HepG2 (cell line): ENCODE data around the gene TRAPPC5. TPM values are rescaled to one million over a fixed set of nuclear protein-coding genes. Genes with fewer than 3 reads are reported as not detected.

Experiments used
- ATAC-seq: fragments of 200-7000 bp; cut with Tn5 transposase; 3 replicates; pipeline ENCODE4 v1.9.1; 2020; ENCODE audit warnings: mild to moderate bottlenecking, moderate library complexity
- BruUV-seq: library from RNA; stranded (reverse); fragments of 400-500 nt; replicated peaks from 2 replicates; lab custom pipeline; 2021; lab: Mats Ljungman, UMichigan
- CTCF ChIA-PET: fragments of 300-600 bp; formaldehyde crosslinking; extraction: SDS; loops from one replicate; lab custom pipeline; 2021; ENCODE audit warnings: low total read pairs, inconsistent platforms, low intra/inter-chr PET ratio; lab: Yijun Ruan, JAX
- POLR2A ChIA-PET: fragments of 350-600 bp; sonication (Branson Sonifier 250); formaldehyde crosslinking; loops from one replicate; lab custom pipeline; 2020; ENCODE audit warnings: antibody characterized with exemption, inconsistent platforms; lab: Yijun Ruan, JAX
- DNase-seq: peaks from one replicate; pipeline ENCODE4 v3.0.0-alpha.2; 2015; ENCODE audit warnings: low spot score
- FAIRE-seq: peaks from 3 replicates; lab custom pipeline; 2011; peaks lifted over from hg19 to GRCh38; lab: Jason Lieb, UNC
- H2AFZ ChIP-seq: one replicate; pipeline ENCODE4 v1.6.1; 2011; ENCODE audit warnings: low read length, inconsistent platforms
- H3K27ac ChIP-seq: fragments of 300-600 bp; 3 replicates; pipeline ENCODE4 v1.8.0; 2011; ENCODE audit warnings: mixed run types, mild to moderate bottlenecking, mixed read lengths, low read length, inconsistent platforms; ENCODE audit not compliant: insufficient read depth; ENCODE audit errors: extremely low read length
- H3K27me3 ChIP-seq, 2 experiments: fragments of 200-600 bp in 1 of 2; 2 replicates in 1 of 2; 3 replicates in 1 of 2; pipeline versions ENCODE4 v1.6.0 to v1.8.0; 2011; ENCODE audit warnings: low read length in 2 of 2, mild to moderate bottlenecking in 2 of 2, moderate library complexity in 2 of 2, inconsistent platforms in 1 of 2; ENCODE audit not compliant: insufficient read depth in 2 of 2, control insufficient read depth in 1 of 2
- H3K36me3 ChIP-seq, 2 experiments: fragments of 200-600 bp in 1 of 2; replicated peaks in 1 of 2; 2 replicates in 1 of 2; 3 replicates in 1 of 2; pipeline versions ENCODE4 v1.5.1 to v1.8.0; 2011; ENCODE audit warnings: low read length in 2 of 2, inconsistent platforms in 1 of 2; ENCODE audit not compliant: insufficient read depth in 2 of 2, control insufficient read depth in 1 of 2
- H3K4me1 ChIP-seq: 2 replicates; pipeline ENCODE4 v1.5.1; 2012; ENCODE audit warnings: low read length, inconsistent platforms; ENCODE audit not compliant: insufficient read depth
- H3K4me2 ChIP-seq: 2 replicates; pipeline ENCODE4 v1.6.0; 2011; ENCODE audit warnings: low read depth, low read length, inconsistent platforms
- H3K4me3 ChIP-seq, 3 experiments: fragments of 200-600 bp in 1 of 3; sonication (generic), shearing (Covaris generic) in 1 of 3; replicated peaks in 1 of 3; 2 replicates each; pipeline ENCODE4 v1.5.1; 2011 to 2016; ENCODE audit warnings: low read length in 3 of 3, inconsistent platforms in 2 of 3, low read depth in 2 of 3, mild to moderate bottlenecking in 2 of 3, control low read depth in 1 of 3, mixed read lengths in 1 of 3; ENCODE audit not compliant: insufficient read depth in 1 of 3
- H3K79me2 ChIP-seq: one replicate; pipeline ENCODE4 v1.6.1; 2011; ENCODE audit warnings: low read length, inconsistent platforms; ENCODE audit not compliant: insufficient read depth
- H3K9ac ChIP-seq: 2 replicates; pipeline ENCODE4 v1.6.0; 2011; ENCODE audit warnings: mild to moderate bottlenecking, low read depth, low read length, inconsistent platforms; ENCODE audit not compliant: insufficient read depth
- H3K9me3 ChIP-seq: 2 replicates; pipeline ENCODE4 v1.5.1; 2012; ENCODE audit warnings: mild to moderate bottlenecking, low read length
- H4K20me1 ChIP-seq: 2 replicates; pipeline ENCODE4 v1.6.0; 2011; ENCODE audit warnings: inconsistent platforms, mild to moderate bottlenecking, low read length, moderate library complexity; ENCODE audit not compliant: insufficient read depth
- FOXP1 ChIP-seq, 2 experiments: fragments of 450-650 bp in 1 of 2; IDR thresholded peaks; 2 replicates each; pipeline ENCODE4 v1.6.1; 2017 to 2018; ENCODE audit warnings: antibody characterized with exemption in 1 of 2
- FUBP1 ChIP-seq: sonication (generic); formaldehyde crosslinking; IDR thresholded peaks from 2 replicates; pipeline ENCODE4 v1.5.1; 2020; ENCODE audit warnings: missing genetic modification reagents, mild to moderate bottlenecking, borderline replicate concordance
- GATAD1 ChIP-seq: IDR thresholded peaks from 2 replicates; pipeline ENCODE4 v1.6.1; 2016; ENCODE audit warnings: missing genetic modification reagents, missing compliant biosample characterization
- IRX3 ChIP-seq: sonication (generic); formaldehyde crosslinking; IDR thresholded peaks from 2 replicates; pipeline ENCODE4 v1.8.1; 2023; ENCODE audit warnings: mild to moderate bottlenecking, low read depth, missing genetic modification reagents, borderline replicate concordance
- MED8 ChIP-seq: sonication (generic); formaldehyde crosslinking; IDR thresholded peaks from 2 replicates; pipeline ENCODE4 v1.8.1; 2023; ENCODE audit warnings: mild to moderate bottlenecking, missing genetic modification reagents; ENCODE audit not compliant: insufficient replicate concordance
- SRY ChIP-seq: sonication (generic); formaldehyde crosslinking; IDR thresholded peaks from 2 replicates; pipeline ENCODE4 v1.8.0; 2022; ENCODE audit warnings: mild to moderate bottlenecking, missing genetic modification reagents
- ZNF407 ChIP-seq: sonication (generic); formaldehyde crosslinking; IDR thresholded peaks from one replicate; pipeline ENCODE4 v1.5.1; 2020; ENCODE audit warnings: mild to moderate bottlenecking, missing genetic modification reagents; ENCODE audit errors: not compliant biosample characterization
- ZNF572 ChIP-seq: sonication (generic); formaldehyde crosslinking; IDR thresholded peaks from 2 replicates; pipeline ENCODE4 v1.5.1; 2020; ENCODE audit warnings: mild to moderate bottlenecking, missing genetic modification reagents
- ZNF687 ChIP-seq: sonication (generic); formaldehyde crosslinking; IDR thresholded peaks from 2 replicates; pipeline ENCODE4 v1.5.1; 2020; ENCODE audit warnings: mild to moderate bottlenecking, missing genetic modification reagents, moderate library complexity
- ZSCAN12 ChIP-seq: sonication (generic); formaldehyde crosslinking; IDR thresholded peaks from 2 replicates; pipeline ENCODE4 v1.9.0; 2021; ENCODE audit warnings: mild to moderate bottlenecking, missing genetic modification reagents
- WGBS: methylation state at CpG from one replicate; pipeline ENCODE4 v1.1.6; 2017; ENCODE audit warnings: low lambda C conversion rate; 5-methylcytosine and 5-hydroxymethylcytosine counted together
- in situ Hi-C: cut with HindIII; loops from 2 replicates; pipeline ENCODE4 v1.10.0; 2017; ENCODE audit warnings: low pct_unique_long_range_greater_than_20kb; ENCODE audit not compliant: extremely low pct_ligation_motif_present
- intact Hi-C: fragments of 100-400 bp; cut with micrococcal nuclease; formaldehyde crosslinking; loops from one replicate; pipeline ENCODE4 v1.10.0; 2022; ENCODE audit not compliant: unreplicated experiment
- polyA plus RNA-seq, 8 experiments: library from polyadenylated mRNA; depleted of rRNA in 3 of 8; stranded (reverse) in 7 of 8; unstranded in 1 of 8; fragments of >200 nt; fragmentation: Illumina TruSeq in 4 of 8; extraction: Trizol in 4 of 8; gene quantifications; 2 replicates each; pipeline versions ENCODE4 v1.2.1 to v1.2.3, GENCODE V29; 2011 to 2016; ENCODE audit warnings: low read depth in 4 of 8, missing spikeins in 1 of 8, mixed read lengths in 1 of 8; ENCODE audit not compliant: insufficient read depth in 1 of 8
- total RNA-seq, 5 experiments: library from RNA; depleted of rRNA; stranded (reverse); fragments of >200 nt; fragmentation: Illumina TruSeq; extraction: Trizol; gene quantifications; 2 replicates each; pipeline ENCODE4 v1.2.3, GENCODE V29; 2016; ENCODE audit warnings: low read depth in 1 of 5

Gene TRAPPC5
- total and polyA plus RNA-seq, 2 of the 13 experiments (the other 11 are each of a cell fraction or from before 2014, with no cell fraction given) = 38.5 to 78.7 TPM

GRCh38 chr19:7663706-7664105 is 16.9 kb upstream of the TRAPPC5 start:
- CTCF ChIA-PET = no interaction called here
- no peak overlapping the region for H3K4me2 ChIP-seq
- POLR2A ChIA-PET = no interaction called here
- WGBS = 62% methylated on average over 5 of the region's 7 CpGs
- H3K9me3 ChIP-seq = no peaks in the 10 kb centered on the region
- BruUV-seq = no TSS peak
- H3K36me3 ChIP-seq = no peaks in the 10 kb centered on the region
- no peak overlapping the region for H3K9ac ChIP-seq
- no peak overlapping the region for H3K27ac ChIP-seq
- no peaks in the 10 kb centered on the region for H4K20me1 ChIP-seq
- no peak overlapping the region for H3K4me3 ChIP-seq
- intact Hi-C loops = no loop called here
- peaks cover 0 to 6% of the 10 kb centered on the region in 2 experiments; a peak in 2 of 5 replicates for H3K27me3 ChIP-seq
- H3K4me1 ChIP-seq = no peaks in the 10 kb centered on the region
- DNase-seq (no peak), ATAC-seq (no peak), FAIRE-seq (no peak)
- H3K79me2 ChIP-seq = no peaks in the 10 kb centered on the region
- in situ Hi-C loops = no loop called here
- H2AFZ ChIP-seq = no peak overlapping the region
- no peak for TF ChIP-seq IRX3 (CRISPR knock-in tag)
- TF ChIP-seq ZNF572 (CRISPR knock-in tag) = no peak
- no peak for TF ChIP-seq ZSCAN12 (CRISPR knock-in tag)
- no peak for TF ChIP-seq ZNF687 (CRISPR knock-in tag)
- TF ChIP-seq FUBP1 (CRISPR knock-in tag) = no peak
- TF ChIP-seq FOXP1 (IDR thresholded peaks at IDR 0.05) = no peak
- TF ChIP-seq FOXP1 (CRISPR knock-in tag; IDR thresholded peaks at IDR 0.05) = no peak
- TF ChIP-seq ZNF407 (CRISPR knock-in tag) = no peak
- no peak for TF ChIP-seq MED8
- TF ChIP-seq SRY (CRISPR knock-in tag) = no peak
- TF ChIP-seq GATAD1 = no peak
